ENCODE measurements around the gene TUBGCP6. TPM values are rescaled to one million over a fixed set of nuclear protein-coding genes. Genes with fewer than 3 reads are reported as not detected.

Gene TUBGCP6
- total and polyA plus RNA-seq, 2 donors (not counting 3 experiments of a cell fraction or from before 2014, with no cell fraction given), result 33.1 to 45.3 TPM

DNA sequence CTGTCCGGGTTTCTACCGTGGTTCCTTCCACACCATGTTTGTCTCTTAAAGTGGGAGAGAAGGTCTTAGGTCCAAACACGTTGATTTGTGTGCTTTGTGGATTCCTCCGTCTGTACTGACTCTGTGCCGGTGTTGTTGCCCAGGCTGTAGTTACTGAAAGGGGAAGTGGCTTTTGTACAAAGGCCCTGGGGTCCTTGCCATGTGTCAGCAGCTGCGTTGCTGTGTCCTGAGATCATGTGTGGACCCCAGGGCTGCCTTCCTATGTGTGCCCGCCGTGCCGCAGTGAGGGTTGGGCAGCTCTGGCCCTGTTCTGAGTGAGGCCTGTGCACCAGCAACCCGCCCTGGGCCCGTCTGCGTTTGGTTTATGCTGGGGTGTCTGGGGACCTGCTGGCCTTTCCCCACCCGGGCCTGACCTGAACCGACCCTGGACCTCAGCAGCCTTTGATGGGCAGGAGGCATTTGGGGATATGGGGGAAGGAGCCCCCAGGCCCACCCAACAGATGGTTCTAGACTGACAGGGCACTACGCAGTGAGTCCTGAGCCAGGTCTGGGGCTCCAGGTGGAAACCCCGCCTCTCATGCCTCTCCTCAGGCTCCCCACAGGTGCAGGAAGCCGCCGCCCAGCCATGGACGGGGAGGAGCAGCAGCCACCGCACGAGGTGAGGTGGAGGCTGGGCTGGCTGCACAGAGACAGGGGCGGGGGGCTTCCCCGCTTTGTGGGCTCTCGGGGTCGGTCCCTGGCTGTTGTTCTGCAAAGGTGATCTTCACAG lies 52.2 kb downstream of the TUBGCP6 start:
- peaks cover 55% of the 10 kb centered on the region for H3K79me2 ChIP-seq (ENCODE audit: control insufficient read depth, insufficient read depth, low read length)

More for the DNA sequence above, 52.2 kb downstream of the TUBGCP6 start:
- ChIA-PET POLR2A (no interaction called here), CTCF (no interaction called here)
- no peak overlapping the region for H3K9ac ChIP-seq (replicated peaks; ENCODE audit: extremely low read depth, insufficient read depth, low read length)
- FAIRE-seq, result no peak
- no peaks in the 10 kb centered on the region for H4K20me1 ChIP-seq (replicated peaks; ENCODE audit: control insufficient read depth, extremely low read depth, insufficient read depth, low read length)
- no peaks in the 10 kb centered on the region for H3K27me3 ChIP-seq (ENCODE audit: control insufficient read depth in 2 of 2, insufficient read depth in 2 of 2, low read length in 2 of 2)
- H2AFZ ChIP-seq (ENCODE audit: low read depth, low read length), result no peak overlapping the region
- peaks cover 22% of the 10 kb centered on the region for H3K4me1 ChIP-seq (ENCODE audit: control insufficient read depth, extremely low read depth, insufficient read depth, low read length)
- DNase-seq (ENCODE audit: low read depth, low spot score), result no peak
- H3K9me1 ChIP-seq (replicated peaks; ENCODE audit: control insufficient read depth, extremely low read depth, insufficient read depth, low read length), result no peaks in the 10 kb centered on the region
- H3K9me3 ChIP-seq (replicated peaks; ENCODE audit: control insufficient read depth, insufficient read depth, low read length), result no peaks in the 10 kb centered on the region
- dilution Hi-C loops (cut with MboI; ENCODE audit: extremely low pct_ligation_motif_present, low sequenced_read_pairs) (no loop called here), intact Hi-C loops (cut with micrococcal nuclease) (loop anchor here (5.0 kb wide), 1 partner anchor 80 kb away; no protein-coding TSS in a partner anchor)
- H3K36me3 ChIP-seq (ENCODE audit: control insufficient read depth in 2 of 2, extremely low read depth in 1 of 2, insufficient read depth in 2 of 2, low read length in 2 of 2), result peaks cover 8 to 17% of the 10 kb centered on the region in 2 experiments
- no peak overlapping the region for H3K4me2 ChIP-seq (ENCODE audit: insufficient read depth, low read length)
- no TSS peak for BruUV-seq (replicated peaks)
- TF ChIP-seq CTCF (IDR thresholded peaks at IDR 0.05; ENCODE audit: extremely low read depth in 1 of 2, insufficient read depth in 1 of 2, low read depth in 1 of 2, low read length in 2 of 2) (no peak), EZH2 (IDR thresholded peaks at IDR 0.05; ENCODE audit: borderline replicate concordance, low read depth, low read length, severe bottlenecking) (no peak), MYC (IDR thresholded peaks at IDR 0.05; ENCODE audit: low read depth, low read length) (no peak), GATA2 (IDR thresholded peaks at IDR 0.05; ENCODE audit: insufficient read depth, insufficient read length, low read depth, low read length) (no peak), POLR2A (IDR thresholded peaks at IDR 0.05; ENCODE audit: low read depth, low read length) (no peak), POLR2AphosphoS5 (IDR thresholded peaks at IDR 0.05; ENCODE audit: insufficient read depth, low read depth, low read length) (no peak), FOS (IDR thresholded peaks at IDR 0.05; ENCODE audit: borderline replicate concordance, insufficient read depth, low read length) (no peak), JUN (IDR thresholded peaks at IDR 0.05; ENCODE audit: borderline replicate concordance, insufficient read depth, insufficient read length, low read depth) (no peak)
- TF ChIP-seq, protein P1, sequence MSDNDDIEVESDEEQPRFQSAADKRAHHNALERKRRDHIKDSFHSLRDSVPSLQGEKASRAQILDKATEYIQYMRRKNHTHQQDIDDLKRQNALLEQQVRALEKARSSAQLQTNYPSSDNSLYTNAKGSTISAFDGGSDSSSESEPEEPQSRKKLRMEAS (IDR thresholded peaks at IDR 0.05; ENCODE audit: insufficient read depth, insufficient read length), result no peak
- no peak overlapping the region for H3K4me3 ChIP-seq (replicated peaks in 1 of 3; ENCODE audit: insufficient read depth in 1 of 3, low read depth in 1 of 3, low read length in 3 of 3)
- H3K27ac ChIP-seq (ENCODE audit: insufficient read depth, low read depth, low read length), result no peak overlapping the region

Data from endothelial cell of umbilical vein (primary cell).